H1 (cell line): ENCODE results near the gene SARS2. TPM values are rescaled to one million over a fixed set of nuclear protein-coding genes. Genes with fewer than 3 reads are reported as not detected.

Experiments used
- CTCF ChIA-PET: fragments of 300-600 bp; sonication (Branson Sonifier 250); formaldehyde crosslinking; loops from one replicate; lab custom pipeline; 2021; ENCODE audit not compliant: partially characterized antibody; lab: Charles Lee
- POLR2A ChIA-PET: fragments of 300-600 bp; sonication (Branson Sonifier 250); formaldehyde crosslinking; loops from one replicate; lab custom pipeline; 2021; ENCODE audit warnings: inconsistent platforms; ENCODE audit not compliant: partially characterized antibody; lab: Charles Lee
- DNase-seq, 2 experiments: peaks; one replicate each; pipeline versions ENCODE4 v3.0.0 to v3.0.0-alpha.2; 2010 to 2022; ENCODE audit warnings: low spot score in 2 of 2, low read depth in 1 of 2, mixed read lengths in 1 of 2
- FAIRE-seq: peaks from 2 replicates; lab custom pipeline; 2011; peaks lifted over from hg19 to GRCh38; lab: Jason Lieb, UNC
- H2AFZ ChIP-seq: 2 replicates; pipeline ENCODE4 v1.8.1; 2012; ENCODE audit warnings: low read length, inconsistent platforms
- H2AK5ac ChIP-seq: 2 replicates; pipeline ENCODE4 v1.6.1; 2013; ENCODE audit warnings: low read depth, low read length
- H2BK120ac ChIP-seq: replicated peaks from 2 replicates; pipeline ENCODE3; 2013; ENCODE audit warnings: low read depth, low read length, inconsistent platforms
- H2BK12ac ChIP-seq: 2 replicates; pipeline ENCODE4 v1.6.1; 2013; ENCODE audit warnings: low read depth, low read length
- H2BK15ac ChIP-seq: 2 replicates; pipeline ENCODE4 v1.6.1; 2013; ENCODE audit warnings: low read length
- H2BK20ac ChIP-seq: 2 replicates; pipeline ENCODE4 v1.6.1; 2013; ENCODE audit warnings: low read length
- H2BK5ac ChIP-seq: 2 replicates; pipeline ENCODE4 v1.6.1; 2013; ENCODE audit warnings: low read depth, low read length
- H3K14ac ChIP-seq: 2 replicates; pipeline ENCODE4 v1.6.1; 2013; ENCODE audit warnings: inconsistent platforms; ENCODE audit not compliant: insufficient read length
- H3K18ac ChIP-seq: 2 replicates; pipeline ENCODE4 v1.6.1; 2013; ENCODE audit warnings: low read length; ENCODE audit errors: extremely low read depth
- H3K23ac ChIP-seq: 2 replicates; pipeline ENCODE4 v1.6.1; 2013; ENCODE audit warnings: inconsistent platforms; ENCODE audit not compliant: insufficient read length
- H3K23me2 ChIP-seq: 2 replicates; pipeline ENCODE4 v1.6.1; 2013; ENCODE audit warnings: low read depth, low read length
- H3K27ac ChIP-seq: 2 replicates; pipeline ENCODE4 v1.6.1; 2011; ENCODE audit warnings: low read depth, low read length, inconsistent platforms
- H3K27me3 ChIP-seq, 4 experiments: replicated peaks in 1 of 4; 1 replicate in 1 of 4; 2 replicates in 3 of 4; pipeline versions ENCODE4 v1.6.1 to v1.8.1; 2011 to 2013; ENCODE audit warnings: low read length in 3 of 4, mild to moderate bottlenecking in 3 of 4, inconsistent platforms in 2 of 4, mixed read lengths in 2 of 4, moderate library complexity in 1 of 4; ENCODE audit not compliant: control insufficient read depth in 3 of 4, insufficient read depth in 3 of 4; ENCODE audit errors: extremely low read depth in 1 of 4
- H3K36me3 ChIP-seq, 4 experiments: 2 replicates each; pipeline versions ENCODE4 v1.6.1 to v1.8.1; 2011 to 2013; ENCODE audit warnings: mild to moderate bottlenecking in 4 of 4, low read length in 3 of 4, moderate library complexity in 2 of 4, control low read depth in 1 of 4, inconsistent platforms in 1 of 4; ENCODE audit not compliant: insufficient read depth in 4 of 4, control insufficient read depth in 2 of 4
- H3K4ac ChIP-seq: replicated peaks from 2 replicates; pipeline ENCODE3; 2013; ENCODE audit warnings: low read length, low read depth, mixed read lengths, inconsistent platforms; ENCODE audit not compliant: insufficient read length
- H3K4me1 ChIP-seq, 4 experiments: replicated peaks in 1 of 4; 1 replicate in 1 of 4; 2 replicates in 3 of 4; pipeline versions ENCODE4 v1.6.1 to v1.8.1; 2011 to 2013; ENCODE audit warnings: low read length in 3 of 4, inconsistent platforms in 2 of 4, mixed read lengths in 1 of 4; ENCODE audit not compliant: insufficient read depth in 4 of 4, control insufficient read depth in 3 of 4
- H3K4me2 ChIP-seq, 2 experiments: 2 replicates each; pipeline versions ENCODE4 v1.6.1 to v1.8.1; 2011 to 2013; ENCODE audit warnings: low read depth in 2 of 2, low read length in 2 of 2, control low read depth in 1 of 2, inconsistent platforms in 1 of 2, mild to moderate bottlenecking in 1 of 2; ENCODE audit not compliant: insufficient read depth in 1 of 2
- H3K4me3 ChIP-seq, 4 experiments: fragments of 200-600, 300-600 bp in 1 of 4; sonication (generic), shearing (Covaris generic), sonication (Bioruptor Twin) in 1 of 4; 2 replicates each; pipeline versions ENCODE4 v1.5.1 to v1.8.1; 2011 to 2016; ENCODE audit warnings: low read length in 4 of 4, low read depth in 3 of 4, control low read depth in 2 of 4, inconsistent platforms in 2 of 4, mild to moderate bottlenecking in 2 of 4, mixed read lengths in 1 of 4, moderate library complexity in 1 of 4; ENCODE audit not compliant: insufficient read depth in 2 of 4; ENCODE audit errors: extremely low read depth in 1 of 4
- H3K56ac ChIP-seq: replicated peaks from 2 replicates; pipeline ENCODE3; 2013; ENCODE audit warnings: low read depth, mild to moderate bottlenecking, mixed read lengths, low read length, inconsistent platforms; ENCODE audit not compliant: insufficient read length
- H3K79me1 ChIP-seq: 2 replicates; pipeline ENCODE4 v1.6.1; 2013; ENCODE audit warnings: low read depth, low read length, control low read depth
- H3K79me2 ChIP-seq, 2 experiments: 2 replicates each; pipeline versions ENCODE4 v1.6.1 to v1.8.1; 2012 to 2013; ENCODE audit warnings: low read length in 2 of 2, mild to moderate bottlenecking in 2 of 2, inconsistent platforms in 1 of 2; ENCODE audit not compliant: insufficient read depth in 2 of 2, control insufficient read depth in 1 of 2
- H3K9ac ChIP-seq, 4 experiments: replicated peaks in 1 of 4; 1 replicate in 1 of 4; 2 replicates in 3 of 4; pipeline versions ENCODE4 v1.6.1 to v1.8.1; 2011 to 2013; ENCODE audit warnings: low read depth in 3 of 4, low read length in 3 of 4, control low read depth in 2 of 4, mild to moderate bottlenecking in 2 of 4, moderate library complexity in 2 of 4, inconsistent platforms in 1 of 4; ENCODE audit errors: extremely low read depth in 1 of 4
- H3K9me3 ChIP-seq, 2 experiments: 2 replicates each; pipeline versions ENCODE4 v1.6.1 to v1.8.1; 2012 to 2013; ENCODE audit warnings: mild to moderate bottlenecking in 2 of 2, moderate library complexity in 2 of 2, control low read depth in 1 of 2, inconsistent platforms in 1 of 2, low read depth in 1 of 2, low read length in 1 of 2, mixed read lengths in 1 of 2; ENCODE audit not compliant: insufficient read depth in 2 of 2
- H4K20me1 ChIP-seq, 2 experiments: replicated peaks in 1 of 2; 2 replicates each; pipeline versions ENCODE3 to v1.8.1; 2011 to 2013; ENCODE audit warnings: inconsistent platforms in 2 of 2, low read length in 2 of 2, mild to moderate bottlenecking in 1 of 2; ENCODE audit not compliant: insufficient read depth in 2 of 2, control insufficient read depth in 1 of 2
- H4K5ac ChIP-seq: 2 replicates; pipeline ENCODE4 v1.6.1; 2013; ENCODE audit warnings: low read length, low read depth, mixed read lengths, inconsistent platforms; ENCODE audit not compliant: insufficient read length
- H4K8ac ChIP-seq: 2 replicates; pipeline ENCODE4 v1.8.0; 2013; ENCODE audit warnings: mild to moderate bottlenecking, moderate library complexity, low read length, inconsistent platforms; ENCODE audit not compliant: insufficient read depth; ENCODE audit errors: extremely low read depth
- H4K91ac ChIP-seq: replicated peaks from 2 replicates; pipeline ENCODE3; 2013; ENCODE audit warnings: low read length, mixed read lengths, inconsistent platforms; ENCODE audit not compliant: insufficient read length
- BACH1 ChIP-seq: IDR thresholded peaks from 2 replicates; pipeline ENCODE4 v1.6.1; 2012; ENCODE audit warnings: low read length, improper control_type of control experiment
- POLR2A ChIP-seq, 2 experiments: IDR thresholded peaks; 1 replicate in 1 of 2; 2 replicates in 1 of 2; pipeline ENCODE4 v1.6.1; 2011; ENCODE audit warnings: low read depth in 2 of 2, low read length in 2 of 2, mild to moderate bottlenecking in 2 of 2; ENCODE audit errors: control extremely low read depth in 1 of 2
- WGBS, 2 experiments: shearing (Covaris generic) in 1 of 2; methylation state at CpG; one replicate each; pipeline versions ENCODE4 v1.1.6 to v1.1.7; 2013 to 2015; ENCODE audit warnings: low lambda C conversion rate in 2 of 2, mixed read lengths in 2 of 2, inconsistent platforms in 1 of 2, low coverage in 1 of 2, missing lambda C conversion rate in 1 of 2; ENCODE audit not compliant: insufficient replicate concordance in 2 of 2, insufficient coverage in 1 of 2, insufficient read length in 1 of 2; ENCODE audit errors: extremely low coverage in 1 of 2, missing lambda C conversion rate in 1 of 2; 5-methylcytosine and 5-hydroxymethylcytosine counted together
- polyA plus RNA-seq, 7 experiments: library from polyadenylated mRNA; depleted of rRNA in 3 of 7; stranded (reverse) in 5 of 7; unstranded in 2 of 7; fragments of >200 nt in 5 of 7; fragments of 200-250 nt in 2 of 7; gene quantifications; 1 replicate in 5 of 7; 2 replicates in 1 of 7; 4 replicates in 1 of 7; pipeline versions ENCODE4 v1.2.1 to v1.2.3, GENCODE V29; 2011 to 2013; ENCODE audit warnings: missing spikeins in 2 of 7, mixed read lengths in 2 of 7
- total RNA-seq: library from RNA; stranded (reverse); fragmentation: NEBNext Ultra II Directional; extraction: Animal tissue kit (Norgen Biotek cat#: 25700); gene quantifications from 2 replicates; pipeline ENCODE4 v1.2.1, GENCODE V29; 2021

The SARS2 gene
- total and polyA plus RNA-seq, 2 of the 8 experiments (the other 6 are each of a cell fraction or from before 2014, with no cell fraction given): 68.0 to 102 TPM

GRCh38 chr19:38945562-38946228 lies 15.1 kb upstream of the SARS2 start:
- Histone ChIP-seq H3K27ac (no peak overlapping the region), H3K36me3 (peaks cover 0 to 4% (median 0%) of the 10 kb centered on the region in 4 experiments; a peak in 2 of 8 replicates), H4K20me1 (peaks cover 0 to 1% of the 10 kb centered on the region in 2 experiments), H3K4me2 (no peak overlapping the region), H2BK15ac (no peak overlapping the region), H2BK120ac (no peak overlapping the region), H2BK12ac (no peak overlapping the region), H3K4me1 (peaks cover 0 to 5% (median 0%) of the 10 kb centered on the region in 4 experiments; a peak in 3 of 7 replicates), H3K14ac (no peak overlapping the region), H4K91ac (no peak overlapping the region), H3K56ac (no peak overlapping the region), H2AFZ (no peak overlapping the region), H2BK20ac (no peak overlapping the region), H4K5ac (no peak overlapping the region), H3K27me3 (peaks cover 0 to 3% (median under 1%) of the 10 kb centered on the region in 4 experiments; a peak in 1 of 7 replicates), H2BK5ac (no peak overlapping the region), H3K4ac (no peak overlapping the region), H3K9me3 (no peaks in the 10 kb centered on the region), H2AK5ac (no peak overlapping the region), H3K79me1 (no peaks in the 10 kb centered on the region), H3K79me2 (no peaks in the 10 kb centered on the region), H3K23me2 (peaks cover 5% of the 10 kb centered on the region; the same call in 1 of the 2 replicates), H3K4me3 (no peak overlapping the region), H3K9ac (no peak overlapping the region), H3K18ac (no peak overlapping the region), H4K8ac (no peak overlapping the region), H3K23ac (no peak overlapping the region)
- 88% methylated on average over 3 of the region's 3 CpGs; no CpG with 5 or more reads in 1 of the 2 experiments for WGBS, 2 experiments
- FAIRE-seq (no peak), DNase-seq (no peak)
- ChIA-PET CTCF (interaction anchor here (14.5 kb wide), 1 partner anchor 12 kb away, joined by 120 read pairs; the partner anchor contains the start of genes MRPS12 and SARS2), POLR2A (interaction anchor here (1.1 to 1.8 kb wide), 2 partner anchors 15 to 25 kb away, joined by 3 to 7 read pairs; partner anchors contain the start of genes MRPS12 and SARS2)
- TF ChIP-seq BACH1 (no peak), POLR2A (IDR thresholded peaks at IDR 0.05; ENCODE audit: control extremely low read depth in 1 of 2, low read depth in 2 of 2, low read length in 2 of 2) (0 out of 3 replicates have a peak, but pooled peaks of 1 of the 2 experiments have one; percentile 18)
